Islet of Langerhans (tissue), 1 donor: Measurements from ENCODE around the gene CRY2.

Source experiments
- FAIRE-seq: peaks from one replicate; lab custom pipeline; 2011; peaks lifted over from hg19 to GRCh38; lab: Jason Lieb, UNC

The CRY2 gene

DNA sequence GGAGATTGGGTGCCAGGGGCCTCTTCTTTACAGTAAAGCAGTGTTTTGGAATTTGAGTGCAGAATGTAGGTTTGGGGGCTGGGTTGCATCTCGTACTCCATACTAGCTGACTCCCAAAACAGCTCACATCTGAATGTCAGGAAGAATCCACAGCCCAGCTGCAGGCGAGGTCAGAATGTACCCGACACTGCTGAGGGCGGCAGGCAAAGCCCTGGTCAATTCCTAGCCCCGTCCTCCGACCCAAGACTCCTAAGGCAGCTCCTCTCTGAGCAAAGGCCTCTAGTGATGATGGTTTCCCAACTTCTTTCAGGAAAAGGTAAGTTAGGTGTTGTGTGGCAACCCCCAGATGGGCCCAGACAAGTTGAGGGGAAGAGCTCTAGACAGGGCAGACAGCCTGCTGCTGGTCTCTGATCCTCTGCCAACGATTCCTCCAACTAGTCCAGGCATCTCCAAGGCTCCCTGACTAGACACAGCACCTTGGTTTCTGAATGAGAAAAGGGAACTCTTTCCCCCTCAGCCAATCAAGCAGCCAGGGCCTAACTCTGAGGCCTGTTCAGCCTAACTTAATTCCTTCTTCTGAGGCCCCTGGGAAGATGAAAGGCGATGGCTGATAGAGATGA lies 83.8 kb downstream of the CRY2 start:
- FAIRE-seq, result no peak

GRCh38 chr11:45931739-45932138 lies 84.5 kb downstream of the CRY2 start:
- no peak for FAIRE-seq

DNA sequence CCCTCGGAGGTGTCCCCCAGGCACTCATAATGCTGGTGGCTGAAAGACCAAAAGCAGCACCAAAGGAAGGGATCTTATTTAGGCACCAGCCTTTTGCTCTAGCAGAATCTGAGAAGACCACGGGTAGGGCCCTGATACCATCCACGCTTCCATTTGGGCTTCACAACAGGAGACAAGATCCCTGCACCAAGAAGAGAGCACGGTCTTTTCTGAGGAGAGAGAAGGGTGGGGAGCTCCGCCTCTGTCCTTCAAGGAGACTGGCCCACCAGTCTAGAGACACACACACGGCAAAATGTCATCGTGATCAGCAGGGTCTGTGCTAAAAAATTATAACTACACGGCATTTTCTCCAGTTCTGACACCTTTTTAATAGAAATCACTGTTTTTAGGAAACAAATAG lies 84.9 kb downstream of the CRY2 start:
- FAIRE-seq, result no peak
